Mucosa of gallbladder (tissue), 1 donor: ENCODE measurements around the gene MKNK1. TPM values are rescaled to one million over a fixed set of nuclear protein-coding genes. Genes with fewer than 3 reads are reported as not detected.

Experiments
- DNase-seq: peaks from one replicate; pipeline ENCODE4 v3.0.0-alpha.2; 2020; ENCODE audit warnings: low spot score
- total RNA-seq: library from RNA; stranded (reverse); gene quantifications from one replicate; pipeline ENCODE4 v1.2.1, GENCODE V29; 2021
- donor health status: DM: no; HTN: no; CAD: no.

The MKNK1 gene
- total RNA-seq, 1 donor from 2014 or later, result 36.5 TPM

GRCh38 chr1:46596036-46596435 is 8.0 kb downstream of the MKNK1 start:
- DNase-seq, result no peak

DNA sequence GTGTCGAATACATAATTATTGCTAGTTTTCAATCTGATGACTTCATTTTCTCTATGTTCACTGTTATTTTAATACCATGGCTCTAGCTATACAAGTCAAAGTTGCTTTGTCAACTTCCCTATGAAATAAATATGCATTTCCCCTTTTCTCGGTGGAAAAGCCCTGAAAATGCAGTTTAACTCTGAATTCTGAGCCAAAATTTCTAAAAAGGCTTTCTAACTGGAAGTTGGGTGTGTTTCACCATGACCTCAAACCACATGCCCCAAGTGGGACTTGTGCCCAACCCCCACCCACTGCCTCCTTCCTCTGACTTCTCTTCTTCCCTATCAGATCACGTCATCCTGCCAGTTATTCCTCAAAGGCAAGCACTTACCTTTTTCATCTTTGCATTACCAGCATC is 8.9 kb downstream of the MKNK1 start:
- peak; percentile 53 for DNase-seq

DNA sequence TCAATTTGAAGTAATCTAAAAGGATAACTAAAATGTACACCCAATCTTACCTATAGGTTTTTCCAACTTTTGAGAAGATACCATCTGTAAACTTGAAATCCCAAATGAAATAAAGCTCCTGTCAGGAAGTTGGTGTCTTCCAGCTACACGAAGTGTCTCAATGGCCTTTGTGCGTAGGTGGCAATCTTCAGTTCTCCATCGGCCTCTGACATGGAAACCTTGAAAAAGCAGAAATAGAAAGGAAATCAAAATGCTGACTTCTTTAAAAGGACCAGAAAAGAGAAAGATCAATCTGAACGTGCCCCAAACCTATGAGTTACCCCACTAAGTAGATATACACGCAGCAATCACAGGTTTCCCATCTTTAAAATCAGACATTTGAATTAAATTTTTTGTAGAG is 10.0 kb downstream of the MKNK1 start:
- DNase-seq, result no peak

GRCh38 chr1:46592823-46593222 is 11.2 kb downstream of the MKNK1 start:
- DNase-seq, result no peak

GRCh38 chr1:46589529-46589928 is 14.5 kb downstream of the MKNK1 start:
- DNase-seq, result no peak

- DNase-seq, result peak; percentile 38
Measured at GRCh38 chr1:46587069-46587468, 17.0 kb downstream of the MKNK1 start.

DNA sequence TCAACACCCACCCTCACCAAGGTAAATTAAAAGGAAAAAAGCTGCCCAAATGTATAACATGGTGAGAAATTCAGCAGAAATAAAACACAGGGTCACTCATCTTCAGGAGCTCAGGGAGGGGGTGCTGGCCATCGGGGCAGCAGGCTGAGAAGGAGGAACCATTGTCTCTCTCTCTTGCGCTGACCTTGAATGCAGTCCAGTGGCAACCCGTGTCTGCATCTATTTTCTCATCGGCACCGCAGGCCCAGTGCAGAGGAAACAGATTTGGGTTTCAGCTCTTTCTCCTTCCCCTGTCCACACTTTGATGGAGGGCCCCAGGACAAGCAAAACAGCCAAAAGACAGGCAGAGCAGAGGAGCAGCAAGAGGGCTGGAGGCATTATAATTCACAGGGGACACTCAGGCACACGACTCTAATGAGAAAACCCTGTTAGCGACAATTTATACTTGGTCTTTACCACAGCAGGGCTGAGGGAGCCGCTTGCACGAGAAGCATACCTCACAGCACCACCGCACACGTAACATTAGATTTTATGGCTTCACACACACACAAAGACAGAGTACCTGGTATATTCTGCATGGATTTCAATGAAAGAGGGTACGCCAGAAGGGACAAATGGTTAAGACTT is 18.6 kb downstream of the MKNK1 start:
- no peak for DNase-seq

GRCh38 chr1:46583494-46583893 is 20.6 kb downstream of the MKNK1 start:
- no peak for DNase-seq

GRCh38 chr1:46582972-46583371 is 21.1 kb downstream of the MKNK1 start:
- DNase-seq, result no peak

GRCh38 chr1:46581681-46582455 is 22.2 kb downstream of the MKNK1 start:
- no peak for DNase-seq

DNA sequence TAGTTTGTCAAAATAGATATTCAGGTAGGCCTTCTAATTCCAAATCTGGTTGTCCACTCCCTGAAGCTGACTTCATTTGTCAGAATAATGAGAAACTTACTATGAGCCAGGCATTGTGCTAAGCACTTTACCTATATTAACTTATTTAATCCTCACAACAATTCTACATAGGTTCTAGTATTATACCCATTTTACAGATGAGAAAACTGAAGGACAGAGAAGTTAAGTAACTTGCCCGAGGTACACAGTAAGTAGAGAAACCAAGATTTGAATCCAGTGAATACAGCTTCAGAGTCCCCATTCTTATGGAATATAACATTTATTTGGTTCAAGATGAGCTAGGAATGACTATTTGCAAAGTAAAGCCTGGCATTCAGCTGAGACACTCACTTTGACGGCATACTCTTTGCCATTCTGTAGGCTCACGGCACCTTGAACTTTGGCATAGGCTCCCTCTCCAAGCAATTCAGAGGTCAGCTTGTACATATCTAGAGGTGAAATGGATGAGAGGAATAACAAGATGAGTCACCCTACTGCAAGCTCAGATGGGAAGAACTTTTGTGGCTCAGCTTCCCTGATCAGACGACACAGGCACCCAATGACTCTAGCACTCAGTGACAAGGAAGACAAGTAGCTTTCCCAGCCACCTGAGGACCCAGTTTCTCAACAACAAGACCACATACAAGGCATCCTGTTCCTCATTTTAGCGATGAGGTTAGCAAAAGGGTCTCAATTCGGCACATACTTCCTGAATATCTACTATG is 23.7 kb downstream of the MKNK1 start:
- no peak for DNase-seq

DNA sequence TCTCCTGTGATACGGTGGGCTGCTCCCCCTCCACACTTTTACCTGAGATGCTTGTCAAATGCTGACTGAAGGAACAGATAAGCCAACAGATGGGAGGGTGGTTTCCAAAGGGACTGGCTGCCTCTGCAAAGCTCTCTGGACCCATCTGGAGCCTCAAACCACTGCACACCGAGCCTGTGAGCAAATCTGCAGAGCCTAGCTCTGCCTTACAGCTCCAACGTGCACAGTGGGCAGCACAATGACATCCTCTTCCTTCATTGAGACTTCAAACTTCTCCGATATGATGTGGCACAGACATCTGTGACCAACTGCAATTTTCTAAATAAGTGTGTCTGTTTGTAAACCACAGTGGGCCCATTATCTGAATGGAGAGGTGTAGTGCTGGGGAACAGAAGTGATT is 26.4 kb downstream of the MKNK1 start:
- no peak for DNase-seq

- no peak for DNase-seq
Measured at GRCh38 chr1:46576596-46576995, 27.5 kb downstream of the MKNK1 start.

DNA sequence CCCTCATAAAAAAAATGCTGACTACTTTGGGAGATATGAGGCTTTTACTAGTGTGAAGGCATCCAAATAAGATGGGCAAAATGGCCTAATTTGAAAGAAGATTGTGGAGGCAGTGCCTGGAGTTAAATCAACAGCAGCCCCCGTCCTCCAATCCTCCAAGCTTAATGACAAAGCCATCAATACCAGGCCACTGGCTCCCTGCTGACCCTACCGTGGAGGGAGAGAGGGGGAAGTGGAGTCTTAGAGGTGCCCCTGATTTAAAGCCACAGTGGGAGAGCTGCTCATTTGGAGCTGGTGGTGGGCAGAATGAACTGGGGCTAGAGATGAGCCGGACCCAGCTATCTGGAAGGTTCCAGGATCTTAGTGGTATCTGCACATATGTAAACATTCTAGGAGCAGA is 28.3 kb downstream of the MKNK1 start:
- DNase-seq, result no peak

DNA sequence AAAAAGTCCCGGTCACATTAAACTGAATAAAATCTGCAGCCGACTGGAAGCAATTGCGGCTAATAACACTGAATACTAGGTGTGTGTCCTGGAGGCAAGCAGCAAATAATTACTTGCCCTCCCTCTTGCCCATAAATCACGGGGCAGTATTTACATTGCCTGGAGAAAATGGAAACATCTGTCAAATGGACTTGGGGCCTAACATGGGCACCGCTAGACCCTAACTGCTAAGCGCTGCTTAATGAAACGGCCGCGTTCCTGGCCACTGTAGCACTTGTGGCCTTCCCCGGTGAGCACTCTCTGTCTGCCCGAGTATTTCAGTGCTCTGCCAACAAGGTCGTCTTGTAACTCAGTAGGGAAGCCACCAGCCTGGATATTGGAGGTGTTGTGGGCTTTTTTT is 28.8 kb downstream of the MKNK1 start:
- DNase-seq, result no peak

GRCh38 chr1:46571691-46572225 is 32.3 kb downstream of the MKNK1 start:
- DNase-seq, result no peak

- no peak for DNase-seq
Measured at GRCh38 chr1:46569884-46570725, 34.0 kb downstream of the MKNK1 start.

DNA sequence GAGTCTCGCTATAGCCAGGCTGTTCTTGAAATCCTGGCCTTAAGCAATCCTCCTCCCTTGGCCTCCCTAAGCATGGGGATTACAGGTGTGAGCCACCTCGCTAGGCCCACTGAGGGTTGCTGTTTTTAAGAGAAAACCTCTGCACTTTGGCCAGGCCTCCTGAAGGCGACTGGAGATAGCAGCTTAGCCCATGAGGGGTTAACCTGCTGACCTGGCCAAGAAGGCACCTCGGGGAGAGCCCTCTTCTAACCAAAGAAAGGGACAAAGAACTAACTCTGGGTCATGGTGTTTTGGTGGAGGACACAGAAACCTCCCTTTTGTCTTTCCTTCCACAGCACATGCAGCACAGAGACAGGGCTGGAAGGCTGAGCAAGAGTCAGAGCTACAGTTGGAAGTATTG is 35.0 kb downstream of the MKNK1 start:
- DNase-seq, result no peak

DNA sequence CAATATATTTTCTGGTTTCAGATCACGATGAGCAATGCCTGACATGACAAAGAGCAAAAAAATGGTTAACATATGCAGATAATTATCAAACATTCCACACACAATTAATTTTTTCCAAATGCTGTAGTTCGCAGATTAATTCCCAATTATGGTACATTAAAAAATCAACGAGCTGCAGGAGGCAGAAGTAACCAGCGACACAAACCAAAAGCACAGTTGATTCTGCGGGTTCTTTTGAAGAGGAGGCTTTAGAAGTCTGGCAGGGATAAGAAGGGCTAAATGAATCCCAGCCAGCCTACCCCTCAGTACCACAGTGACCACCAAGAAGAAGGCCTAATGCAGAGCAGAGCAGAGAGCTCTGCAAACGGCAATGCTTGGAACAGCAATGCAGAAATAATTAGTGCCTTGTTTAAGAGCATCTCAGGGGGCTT is 35.6 kb downstream of the MKNK1 start:
- DNase-seq, result no peak

DNA sequence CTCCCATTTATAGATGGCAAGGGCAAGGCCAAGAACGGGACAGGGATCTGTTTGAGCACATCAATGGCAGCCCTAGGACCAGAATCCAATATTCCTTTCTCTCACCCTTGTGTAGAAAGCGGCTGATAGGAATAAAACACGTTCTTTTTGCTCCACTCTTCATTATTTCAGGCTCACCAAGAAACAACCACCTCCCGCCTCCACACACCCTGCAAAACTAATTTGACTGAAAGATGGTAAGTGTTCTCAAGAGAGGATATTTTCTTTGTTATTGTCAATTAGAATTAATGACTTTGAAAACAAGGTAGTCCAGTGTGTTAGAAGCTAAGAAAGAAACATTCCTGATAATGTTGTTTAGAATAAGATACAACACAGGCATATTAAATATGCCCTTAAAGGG is 40.7 kb downstream of the MKNK1 start:
- DNase-seq, result no peak

GRCh38 chr1:46562498-46562897 is 41.6 kb downstream of the MKNK1 start:
- DNase-seq, result no peak

DNA sequence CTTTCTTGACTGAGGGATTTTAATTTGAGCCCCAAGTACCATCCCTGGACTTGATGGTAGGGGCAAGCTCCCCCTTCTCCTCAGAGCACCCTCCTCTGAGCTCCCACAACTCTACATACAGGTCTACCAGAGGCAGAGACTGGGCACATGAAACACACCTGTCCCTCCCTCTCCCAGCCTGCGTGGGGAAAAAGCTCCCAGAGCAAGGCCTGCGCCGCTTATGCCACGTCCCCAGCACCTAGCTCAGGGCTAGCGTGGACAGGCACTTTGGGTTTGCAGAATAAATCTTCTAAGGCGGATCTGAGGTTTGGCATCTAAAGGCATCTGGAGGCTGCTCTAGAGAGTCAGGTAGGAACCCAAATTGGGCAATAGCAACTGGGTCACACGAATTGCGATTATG is 45.1 kb downstream of the MKNK1 start:
- no peak for DNase-seq
